Hematopoietic multipotent progenitor cell (in vitro differentiated cells): ENCODE results near the gene FSTL4. TPM values are rescaled to one million over a fixed set of nuclear protein-coding genes. Genes with fewer than 3 reads are reported as not detected.

Experiments
- DNase-seq, 3 donors: peaks; one replicate each; pipeline ENCODE4 v3.0.0-alpha.2; 2011 to 2015; ENCODE audit warnings: low read depth in 2 of 3, low spot score in 2 of 3
- total RNA-seq: library from RNA; depleted of rRNA; stranded (reverse); fragments of >200 nt; gene quantifications from one replicate; pipeline ENCODE4 v1.2.3, GENCODE V29; 2012

FSTL4 gene
- total RNA-seq, 1 donor: under 0.01 TPM

DNA sequence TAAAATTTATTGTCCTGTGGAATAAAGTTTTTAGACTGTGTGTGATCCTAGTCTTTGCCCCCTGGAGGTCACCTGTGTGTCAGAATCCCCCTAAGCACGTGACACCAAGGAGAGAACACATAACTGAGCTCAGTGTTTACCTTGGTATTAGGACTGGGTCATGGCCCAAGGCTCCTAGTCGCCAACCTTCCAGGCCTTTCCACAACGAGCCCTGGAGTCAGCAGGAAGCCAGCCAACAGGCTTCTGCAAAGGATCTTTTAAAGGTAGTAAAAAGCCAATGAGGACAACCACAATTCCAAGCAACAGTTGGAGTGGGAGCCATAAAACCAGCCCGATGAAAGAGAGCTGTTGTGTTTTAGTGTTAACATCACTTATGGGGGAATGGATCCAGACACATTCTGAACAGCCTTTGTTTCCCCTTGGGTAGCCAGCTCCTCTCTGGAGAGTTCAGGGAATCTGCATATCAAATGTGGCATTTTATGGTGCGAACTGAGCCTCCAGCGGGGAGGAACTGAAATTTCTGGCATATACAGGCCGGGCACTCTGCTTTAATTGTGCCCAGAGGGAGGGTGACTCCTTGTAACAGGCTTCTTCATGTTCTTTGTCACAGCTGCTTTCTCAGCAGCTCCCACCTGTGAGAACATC, 239.9 kb downstream of the FSTL4 start:
- no peak for DNase-seq

DNA sequence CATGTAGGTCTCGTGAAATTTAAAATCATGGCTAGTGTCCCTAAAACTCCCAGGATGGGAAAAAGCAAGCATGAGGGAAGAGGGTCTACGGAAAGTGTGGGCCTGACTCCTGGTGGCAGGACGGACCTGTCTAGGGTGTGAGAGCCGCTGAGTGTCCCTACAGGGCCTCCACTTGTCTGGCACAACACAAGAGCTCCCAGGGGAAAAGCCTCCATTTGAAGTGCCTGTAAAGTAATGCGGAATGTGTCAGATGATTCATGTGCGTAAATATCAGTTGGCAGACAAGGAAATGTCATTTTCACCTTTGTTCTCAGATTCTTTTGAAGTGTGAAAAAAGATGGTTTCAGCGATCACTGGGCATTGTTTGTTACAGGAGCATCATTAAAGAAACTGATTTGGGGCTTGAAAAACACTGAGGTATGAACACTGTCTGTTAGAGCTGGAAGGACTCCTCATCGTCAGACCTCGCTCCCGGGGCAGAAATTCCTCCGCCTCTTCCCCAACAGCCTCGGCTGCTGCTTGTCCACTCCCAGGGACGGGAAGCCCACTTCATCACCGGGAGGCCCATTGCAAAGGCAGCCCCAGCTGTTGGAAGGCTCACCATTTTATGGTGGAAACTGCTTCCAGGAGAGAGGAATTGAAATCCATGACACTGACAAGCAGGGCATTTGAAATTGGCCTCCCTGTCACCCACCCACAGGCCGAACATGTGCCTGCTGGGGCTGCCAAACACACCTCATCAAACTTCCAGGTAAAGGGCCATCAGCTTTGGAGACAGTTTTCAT, 240.8 kb downstream of the FSTL4 start:
- no peak for DNase-seq

DNA sequence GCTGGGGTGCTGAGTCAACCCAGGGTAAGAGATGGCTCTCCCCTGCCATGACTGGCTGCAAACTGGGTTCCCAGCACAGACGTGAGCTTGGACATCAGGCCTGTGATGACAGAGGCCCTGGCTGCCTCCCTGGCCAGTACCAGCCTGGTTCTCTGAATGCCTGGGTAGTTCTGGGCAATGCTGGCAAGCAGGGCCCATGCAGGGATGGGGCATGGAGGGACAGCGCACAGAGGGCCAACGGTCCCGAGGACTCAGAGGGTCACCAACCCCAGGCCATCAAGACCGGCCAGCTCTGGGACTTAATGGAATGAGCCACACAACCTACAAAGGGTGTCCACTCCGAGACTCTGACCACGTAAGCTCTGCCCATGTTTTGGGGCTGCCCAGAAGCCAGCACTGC, 241.4 kb downstream of the FSTL4 start:
- DNase-seq: no peak

DNA sequence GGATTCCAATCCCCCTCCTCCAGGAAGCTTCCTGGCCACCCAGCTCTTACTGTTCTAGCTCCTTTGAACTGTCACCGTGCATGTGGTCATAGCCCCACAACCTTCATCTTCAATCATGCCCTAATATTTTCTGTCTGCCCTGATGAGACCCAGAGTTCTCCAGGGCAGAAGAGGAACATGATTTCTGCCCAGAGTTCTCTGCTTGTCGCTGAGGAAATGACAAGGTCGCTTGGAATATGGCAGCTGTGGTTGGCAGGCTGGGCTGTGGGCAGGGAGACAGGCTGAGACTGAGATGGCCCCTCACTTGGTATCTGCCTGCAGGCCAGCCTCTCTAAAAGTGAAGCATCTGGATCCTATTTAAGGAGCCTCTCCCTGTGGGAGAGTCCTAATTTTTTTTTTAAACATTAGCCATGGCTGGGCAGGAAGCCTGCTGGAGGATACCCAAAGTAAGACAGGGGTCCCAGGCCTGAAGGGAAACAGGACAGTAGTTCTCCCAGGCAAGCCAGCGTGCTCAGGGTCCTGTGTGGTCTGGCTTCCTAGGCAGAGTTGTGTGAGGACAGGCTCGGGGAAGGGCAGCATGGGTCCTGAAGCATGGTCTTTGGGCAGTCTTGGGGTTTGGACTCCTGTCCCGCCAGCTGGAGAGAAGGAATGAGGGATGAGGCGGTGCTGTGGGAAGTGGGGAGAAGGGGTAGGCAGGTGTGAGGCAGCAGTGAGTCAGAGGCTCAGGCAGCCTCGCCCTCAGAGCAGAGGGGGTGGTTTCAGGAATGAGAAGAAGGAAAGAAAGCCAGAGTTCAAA, 242.1 kb downstream of the FSTL4 start:
- peak in 1 of 3 donors; percentile 34 for DNase-seq

DNA sequence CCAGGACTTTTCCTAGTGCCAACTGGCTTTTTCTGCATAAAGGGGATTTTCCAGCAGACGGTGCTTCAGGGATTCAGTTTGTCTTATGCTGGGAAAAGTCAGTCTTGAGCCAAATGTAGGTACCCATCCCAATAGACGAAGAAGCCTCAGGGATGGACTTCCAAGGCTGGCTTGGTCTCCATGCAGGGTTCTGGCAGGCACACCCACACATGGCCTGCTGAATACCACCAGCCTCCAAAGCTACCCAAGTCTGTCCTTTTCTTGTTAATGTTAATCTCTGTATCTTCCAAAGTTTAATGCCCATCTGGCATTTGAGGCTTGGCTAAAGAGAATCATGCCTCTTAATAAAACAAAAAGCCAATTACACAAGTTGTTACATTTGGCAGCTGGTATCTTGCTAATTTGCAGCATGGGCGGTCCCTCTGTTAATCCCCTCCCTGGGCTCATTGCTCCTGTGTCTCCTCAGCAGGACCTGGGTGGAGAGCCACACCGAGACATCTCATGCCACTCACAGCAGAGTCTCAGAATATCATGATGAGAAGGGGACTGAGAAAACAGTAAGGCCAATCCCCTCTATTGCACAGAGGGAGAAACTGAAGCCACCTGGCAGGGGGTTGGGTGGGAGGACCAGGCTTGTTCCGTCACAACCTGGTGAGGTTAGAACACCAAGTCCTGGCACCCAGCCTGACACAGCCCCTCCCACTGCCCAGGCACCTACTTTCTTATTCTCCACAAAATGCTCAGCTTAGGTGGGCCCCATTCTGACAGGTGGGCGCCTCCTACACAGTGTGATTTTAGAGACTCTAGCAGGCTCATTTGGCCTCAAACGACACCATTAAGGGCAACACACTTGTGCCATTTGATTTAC, 243.2 kb downstream of the FSTL4 start:
- DNase-seq: no peak

DNA sequence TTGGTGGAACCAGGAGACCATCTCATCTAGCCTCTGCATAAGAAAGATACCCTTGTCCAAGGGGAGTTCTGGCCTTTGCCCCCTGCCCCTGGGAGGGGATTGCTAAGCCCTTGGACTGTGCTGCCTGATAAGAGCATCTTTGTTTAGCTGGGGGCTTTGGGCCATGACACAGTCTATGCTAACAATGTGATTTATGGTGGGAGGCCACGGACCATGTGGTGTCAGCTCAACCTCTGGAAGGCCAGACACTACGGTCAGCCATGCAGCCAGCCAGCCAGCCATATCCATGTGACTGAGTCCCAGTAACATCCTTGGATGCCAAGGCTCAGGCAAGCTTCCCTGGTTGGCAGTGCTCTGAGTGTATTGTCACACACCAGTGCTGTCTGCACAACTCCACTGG, 244.4 kb downstream of the FSTL4 start:
- no peak for DNase-seq

DNA sequence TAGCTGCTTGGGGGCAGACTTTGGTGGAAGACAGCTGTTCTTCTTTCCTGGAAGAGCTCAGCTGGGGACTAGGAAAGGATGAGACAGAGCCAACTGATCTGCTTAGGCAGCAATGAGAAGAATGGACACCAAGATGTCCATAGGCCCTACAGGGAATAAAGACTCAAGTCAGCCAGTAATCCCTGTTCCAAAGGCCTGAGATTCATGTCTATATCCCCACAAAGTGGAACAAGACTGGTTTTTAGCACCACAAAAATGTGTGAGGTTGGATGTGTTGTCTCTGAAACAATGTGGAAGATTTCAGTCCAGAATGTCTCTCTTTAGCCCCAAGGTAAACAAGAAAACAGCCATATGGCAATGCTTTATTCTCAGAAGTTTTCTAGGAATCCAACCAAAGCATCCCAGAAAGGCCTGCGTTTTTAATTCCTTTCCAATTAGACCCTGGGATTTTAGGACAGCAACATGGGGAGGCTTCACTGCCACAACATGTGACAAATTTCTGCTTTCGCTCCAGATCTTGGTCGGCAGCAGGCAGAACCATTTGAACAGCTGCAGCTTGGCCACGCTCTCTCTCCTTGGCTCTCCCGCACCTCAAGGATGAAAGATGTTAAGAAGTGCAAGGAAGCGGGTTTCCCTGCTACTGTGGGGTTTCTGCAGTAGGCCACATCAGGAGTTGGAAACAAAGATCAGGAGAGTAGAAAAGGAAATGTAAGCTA, 245.1 kb downstream of the FSTL4 start:
- no peak for DNase-seq

DNA sequence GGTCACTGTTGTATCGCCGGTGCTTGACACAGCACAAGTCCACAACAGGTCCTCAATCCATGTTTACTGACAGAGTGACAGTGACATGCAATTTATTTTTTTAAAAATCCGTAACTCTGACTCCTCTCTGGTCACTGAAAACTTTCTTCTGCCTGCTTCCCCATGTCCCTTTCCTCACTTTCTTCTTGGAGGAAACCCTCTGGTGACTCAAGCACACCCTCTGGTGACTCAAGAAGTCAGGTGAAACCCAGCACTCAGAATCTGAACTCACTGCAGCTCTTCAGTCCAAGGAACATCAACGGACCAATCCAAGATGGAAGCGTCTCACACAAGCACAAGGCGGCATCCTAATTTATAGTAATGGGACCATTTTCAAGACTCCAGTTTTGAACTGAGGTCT, 245.9 kb downstream of the FSTL4 start:
- no peak for DNase-seq

DNA sequence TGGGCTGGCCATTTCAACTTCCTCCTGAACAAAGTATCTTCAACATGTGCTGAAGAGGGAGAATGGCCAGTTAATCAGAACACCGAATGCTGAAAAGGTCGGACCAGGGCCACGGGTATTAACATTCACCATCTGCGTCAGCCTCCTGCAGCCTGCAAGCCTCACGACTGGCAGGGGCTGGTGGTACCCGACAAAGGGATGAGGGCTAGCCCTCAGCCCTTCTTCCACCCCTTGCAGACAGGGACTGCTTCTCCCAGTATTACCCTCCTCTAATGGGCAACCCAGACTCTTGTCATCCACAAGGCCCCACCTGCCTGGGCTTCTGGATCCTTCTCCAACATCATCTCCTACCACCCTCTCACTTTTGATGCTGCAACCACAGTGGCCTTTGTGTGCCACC, 246.6 kb downstream of the FSTL4 start:
- no peak for DNase-seq

DNA sequence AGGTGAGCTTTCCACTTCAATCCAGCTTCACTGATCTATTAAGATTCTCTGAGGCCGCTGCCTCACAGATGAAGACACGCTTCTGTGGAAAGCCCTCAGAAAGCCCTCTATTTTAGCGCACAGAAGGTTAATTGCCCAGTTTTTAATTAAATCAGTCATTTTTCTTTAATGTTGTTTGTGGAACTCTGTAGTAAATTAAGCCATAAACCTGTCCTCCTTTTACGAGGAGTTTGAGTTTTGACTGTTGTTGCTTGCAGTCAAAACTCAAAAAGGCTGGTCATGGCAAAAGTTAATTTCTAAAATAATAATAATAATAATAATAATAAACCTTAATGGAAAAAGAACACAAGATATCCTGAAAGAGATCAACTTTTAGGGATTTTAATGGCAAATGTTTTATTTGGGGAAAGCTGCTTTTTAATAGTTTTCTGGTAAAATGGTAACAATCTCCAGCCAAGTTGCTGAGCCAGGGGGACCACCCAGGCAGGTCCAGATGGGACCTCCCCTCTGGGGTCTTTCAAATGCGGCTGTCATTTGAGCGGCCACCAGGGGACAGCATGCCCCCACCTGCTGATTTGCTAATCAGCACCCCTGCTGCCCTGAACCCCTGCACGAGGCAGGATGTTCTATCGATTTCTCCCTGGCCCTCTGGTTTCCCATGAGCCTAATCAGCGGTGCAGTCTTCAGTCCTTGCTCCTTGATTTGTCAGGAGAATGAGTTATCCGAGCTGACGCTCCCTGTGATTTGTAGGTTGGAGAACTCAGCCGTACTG, 247.2 kb downstream of the FSTL4 start:
- DNase-seq: peak in 2 of 3 donors; percentile 6 to 8

DNA sequence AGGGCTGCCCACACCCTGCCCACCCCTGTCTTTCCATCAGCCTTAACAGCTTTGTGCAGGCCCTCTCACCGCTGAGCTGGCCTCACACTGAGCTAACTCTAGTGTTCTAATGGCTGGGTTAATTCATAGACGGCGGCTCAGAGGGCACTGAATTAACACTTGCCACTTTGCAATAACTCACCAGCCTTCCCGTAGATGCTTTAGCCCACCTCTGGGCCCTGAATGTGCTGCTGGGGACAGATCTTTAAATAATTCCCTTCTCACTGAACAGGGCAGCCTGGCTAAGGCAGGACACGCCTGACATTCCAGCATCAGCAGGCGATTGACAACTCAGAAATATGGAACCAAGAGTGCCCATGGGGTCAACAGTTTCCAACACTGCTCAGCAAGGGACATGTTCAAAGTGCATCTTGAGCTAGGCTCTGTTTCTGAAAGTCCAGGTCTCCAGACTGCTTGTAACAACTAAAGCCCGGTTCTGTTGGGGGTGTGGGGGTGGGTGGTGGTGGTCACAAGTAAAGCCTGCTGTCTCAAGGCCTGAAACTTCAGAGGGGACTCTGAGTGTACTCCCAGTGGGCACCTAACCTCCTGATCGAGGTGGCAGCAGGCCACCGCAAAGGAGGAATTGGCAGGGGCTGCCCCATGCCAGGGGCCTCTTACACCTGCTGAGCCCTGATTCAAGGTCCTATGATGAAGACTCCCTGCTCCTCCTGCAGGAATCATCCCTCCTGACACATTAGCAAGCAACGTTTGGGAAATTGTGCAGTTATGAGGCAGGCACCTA, 248.3 kb downstream of the FSTL4 start:
- no peak for DNase-seq

DNA sequence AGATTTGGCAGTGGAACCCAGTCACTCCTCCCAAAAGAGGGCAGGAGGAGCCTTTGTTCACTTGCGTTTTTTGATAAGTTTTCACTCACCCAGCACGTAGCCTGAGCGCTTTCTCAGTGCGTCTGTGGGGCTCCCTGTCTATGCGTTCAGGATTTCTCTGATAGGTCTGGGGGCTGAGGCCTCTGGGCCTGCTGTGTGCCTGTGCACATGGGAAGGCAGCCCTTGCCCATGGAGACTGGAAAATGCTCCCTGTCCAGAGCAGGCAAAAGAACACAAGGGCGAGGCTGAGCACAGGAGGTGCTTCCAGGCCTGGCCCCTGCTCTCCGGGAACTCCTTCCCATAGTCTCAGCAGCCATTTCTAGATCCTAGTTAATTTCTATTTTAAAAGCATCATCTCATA, 249.9 kb downstream of the FSTL4 start:
- DNase-seq: no peak

DNA sequence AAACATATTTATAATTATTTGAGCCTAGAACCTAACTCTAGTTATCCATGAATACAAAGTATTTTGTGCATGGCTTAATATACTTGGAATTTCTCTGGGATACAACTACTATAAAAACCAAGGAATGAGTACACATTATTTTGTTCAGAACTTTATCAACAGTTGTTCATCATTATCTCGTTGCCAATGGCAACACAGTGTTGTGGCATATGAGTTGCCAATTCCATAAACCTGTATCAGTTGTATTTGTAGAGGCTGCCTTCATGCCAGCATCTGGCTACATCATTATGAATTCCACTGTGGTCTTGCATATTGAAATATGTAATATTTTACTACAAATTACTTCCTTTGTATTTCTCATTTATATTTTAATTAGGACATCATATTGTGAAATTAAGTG, 250.4 kb downstream of the FSTL4 start:
- DNase-seq: no peak

DNA sequence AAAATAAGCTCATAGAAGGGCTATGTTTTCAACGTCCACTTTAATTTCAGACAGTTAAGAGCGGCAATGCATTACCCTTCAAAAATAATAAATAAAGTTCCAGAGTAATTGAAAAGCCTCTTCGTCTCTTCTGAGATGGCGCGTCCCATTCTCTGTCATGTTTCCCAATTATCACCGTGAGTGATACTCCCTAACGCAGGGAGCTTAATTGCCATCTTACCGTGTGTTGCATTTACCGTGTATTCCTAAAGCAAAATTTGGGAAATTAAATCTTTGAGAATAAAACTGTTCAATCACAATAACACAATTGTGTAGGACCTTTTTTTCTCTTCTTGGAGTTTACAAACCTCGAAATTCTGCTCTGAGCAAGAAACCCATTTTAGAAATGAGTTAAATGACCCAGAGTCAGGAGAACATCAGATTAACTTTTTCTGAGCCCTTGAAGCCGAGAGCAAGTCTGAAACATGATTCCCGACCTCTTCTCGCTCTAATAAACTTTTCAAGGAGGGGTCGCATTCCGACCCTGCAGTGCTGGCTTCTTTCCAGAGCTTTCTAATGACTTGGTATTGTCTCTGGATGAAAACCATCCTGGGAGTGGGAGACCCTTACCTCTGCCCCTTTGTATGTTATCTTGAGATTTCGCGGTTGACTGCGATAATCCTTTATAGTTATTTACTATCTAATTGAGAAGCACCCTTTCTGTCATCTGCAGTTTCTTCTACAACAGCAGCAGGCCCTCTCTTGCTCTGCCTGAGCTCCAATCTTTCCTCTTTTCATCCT, 251.5 kb downstream of the FSTL4 start:
- no peak for DNase-seq

DNA sequence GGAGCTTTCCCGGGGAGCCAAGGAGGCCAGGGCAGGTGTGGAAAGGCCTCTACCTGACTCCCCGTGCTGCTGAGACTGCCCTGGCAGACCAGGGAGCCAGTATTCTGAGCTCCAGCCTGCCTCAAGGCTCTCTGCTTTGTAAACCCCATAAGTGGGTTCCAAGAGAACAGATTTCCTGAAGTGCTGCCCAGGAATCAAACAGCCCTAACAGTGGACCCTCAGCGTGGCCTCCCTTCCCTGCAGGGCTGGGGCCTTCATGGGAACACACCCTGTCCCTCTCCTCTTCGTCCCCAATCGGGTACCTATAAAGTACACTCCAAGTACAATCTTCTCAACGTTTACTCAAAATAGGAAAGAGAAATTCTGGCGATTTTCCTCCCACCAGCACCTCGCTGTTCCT, 252.5 kb downstream of the FSTL4 start:
- no peak for DNase-seq

DNA sequence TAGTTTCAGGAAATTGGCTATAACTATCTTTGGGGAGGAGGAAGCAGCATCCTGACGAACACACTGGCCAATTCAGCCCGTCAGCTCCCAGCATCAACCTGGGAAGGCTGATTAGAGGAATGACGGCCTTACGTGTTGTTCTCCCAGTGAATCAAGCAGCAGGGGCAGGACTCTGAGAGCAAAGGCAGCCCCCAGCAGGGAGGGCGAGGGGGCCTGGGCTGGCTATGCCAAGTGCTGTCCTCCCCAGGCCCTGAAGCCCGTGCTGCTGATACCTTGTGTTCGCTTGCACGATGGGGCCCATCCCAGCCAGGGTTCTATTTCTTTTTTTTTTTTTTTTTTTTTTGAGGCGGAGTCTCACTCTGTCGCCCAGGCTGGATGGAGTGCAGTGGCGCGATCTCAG, 254.1 kb downstream of the FSTL4 start:
- DNase-seq: no peak

DNA sequence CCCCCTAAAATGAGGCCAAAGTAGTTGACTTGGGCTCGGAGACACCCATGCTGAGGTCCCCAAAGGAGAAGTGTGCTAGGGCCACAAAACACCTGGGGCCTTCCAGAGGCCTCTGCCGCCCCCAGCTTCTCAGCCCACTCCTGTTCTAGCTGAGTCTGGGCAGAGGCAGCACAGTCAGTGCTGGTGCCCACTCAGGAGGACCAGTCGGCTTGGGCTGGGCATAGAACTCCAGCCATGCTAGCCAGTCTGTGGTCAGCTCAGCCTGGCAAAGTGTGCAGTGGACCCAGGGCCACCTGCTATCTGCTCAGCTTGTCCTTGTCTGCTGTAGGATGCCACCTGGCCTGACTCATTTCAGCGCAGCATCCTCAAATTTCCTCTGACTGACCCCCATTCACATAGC, 254.6 kb downstream of the FSTL4 start:
- no peak for DNase-seq

DNA sequence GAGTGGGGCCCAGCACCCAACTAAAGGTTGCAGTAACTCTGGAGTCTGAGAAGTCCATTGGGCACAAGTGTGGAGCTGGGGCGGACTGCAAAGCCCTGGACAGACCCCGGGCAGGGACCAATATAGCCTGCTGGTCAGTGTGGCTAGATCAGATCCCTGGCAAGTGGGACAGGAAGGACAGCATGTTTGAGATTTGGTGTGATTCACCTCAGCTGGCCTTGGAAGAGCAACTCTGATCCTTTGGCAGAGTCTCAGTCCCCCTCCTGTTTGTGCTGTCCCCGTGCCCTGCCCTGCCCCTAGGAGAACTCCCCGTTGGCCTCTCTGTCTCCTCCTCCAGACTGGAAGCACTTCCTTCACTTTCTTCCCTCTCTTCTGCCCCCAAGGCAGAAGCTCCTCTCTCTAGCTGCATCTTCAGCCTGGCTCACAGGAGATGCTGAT, 255.3 kb downstream of the FSTL4 start:
- DNase-seq: no peak
